Activated CD4-positive, CD25-positive, alpha-beta regulatory T cell treated with anti-CD3 and anti-CD28 coated beads, Interleukin-2, amount 50 U/mL, for 24 hours (primary cell): ENCODE data around the gene DHCR24.
"Not testable (repeated sequence)": the region's sequence is repeated elsewhere in the genome, so short reads cannot be mapped to it uniquely, and the experiment has no call there.

Experiments
- ATAC-seq, 2 donors: fragments of 150-1000 bp; cut with Tn5 transposase; one replicate each; pipeline ENCODE4 v1.10.0; 2021; ENCODE audit warnings: mild to moderate bottlenecking in 1 of 2, moderate library complexity in 1 of 2

DHCR24 gene, protein sequence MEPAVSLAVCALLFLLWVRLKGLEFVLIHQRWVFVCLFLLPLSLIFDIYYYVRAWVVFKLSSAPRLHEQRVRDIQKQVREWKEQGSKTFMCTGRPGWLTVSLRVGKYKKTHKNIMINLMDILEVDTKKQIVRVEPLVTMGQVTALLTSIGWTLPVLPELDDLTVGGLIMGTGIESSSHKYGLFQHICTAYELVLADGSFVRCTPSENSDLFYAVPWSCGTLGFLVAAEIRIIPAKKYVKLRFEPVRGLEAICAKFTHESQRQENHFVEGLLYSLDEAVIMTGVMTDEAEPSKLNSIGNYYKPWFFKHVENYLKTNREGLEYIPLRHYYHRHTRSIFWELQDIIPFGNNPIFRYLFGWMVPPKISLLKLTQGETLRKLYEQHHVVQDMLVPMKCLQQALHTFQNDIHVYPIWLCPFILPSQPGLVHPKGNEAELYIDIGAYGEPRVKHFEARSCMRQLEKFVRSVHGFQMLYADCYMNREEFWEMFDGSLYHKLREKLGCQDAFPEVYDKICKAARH

DNA sequence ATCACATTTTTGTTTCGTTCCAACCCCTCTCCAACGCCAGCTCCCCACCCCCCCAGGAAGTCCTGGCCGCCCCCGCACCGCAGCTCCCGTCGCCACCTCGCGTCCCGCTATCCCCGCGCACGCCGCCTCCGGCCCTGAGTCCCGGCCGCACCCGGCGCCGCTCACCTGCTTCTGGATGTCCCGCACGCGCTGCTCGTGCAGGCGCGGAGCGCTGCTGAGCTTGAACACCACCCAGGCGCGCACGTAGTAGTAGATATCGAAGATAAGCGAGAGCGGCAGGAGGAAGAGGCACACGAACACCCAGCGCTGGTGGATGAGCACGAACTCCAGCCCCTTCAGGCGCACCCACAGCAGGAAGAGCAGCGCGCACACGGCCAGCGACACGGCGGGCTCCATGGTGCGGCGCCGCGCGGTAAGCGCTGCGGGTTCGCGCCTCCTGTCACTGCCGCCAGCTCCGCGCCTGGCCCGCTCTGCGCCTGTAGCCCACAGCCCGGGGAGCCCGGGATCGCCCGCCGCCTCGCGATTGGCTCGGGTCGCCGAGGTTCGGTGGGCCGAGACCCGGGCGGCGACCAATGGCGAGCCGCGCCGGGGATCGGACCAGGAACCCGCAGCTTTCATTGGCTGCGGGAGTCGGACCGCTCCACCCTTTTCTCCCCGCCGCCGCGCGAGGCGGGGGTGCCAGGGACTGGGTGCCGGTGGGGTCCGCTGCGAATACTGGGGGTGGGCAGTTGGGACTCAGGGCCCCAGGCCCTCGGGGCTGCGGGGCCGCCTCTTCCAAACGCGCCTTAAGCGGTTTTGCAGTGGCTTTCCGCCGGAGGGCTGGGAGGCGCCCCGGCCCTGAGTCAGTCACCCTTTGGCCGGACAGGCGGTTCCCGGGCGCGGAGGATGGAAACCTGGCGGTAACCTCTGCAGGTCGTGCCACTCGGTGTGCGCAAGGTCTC is at the start of gene DHCR24:
TSS of gene DHCR24 (minus strand) at position 472 of the 941 bp plus-strand sequence. CDS start at position 396, 76 bp downstream.
- ATAC-seq: peak; percentile 94

DNA sequence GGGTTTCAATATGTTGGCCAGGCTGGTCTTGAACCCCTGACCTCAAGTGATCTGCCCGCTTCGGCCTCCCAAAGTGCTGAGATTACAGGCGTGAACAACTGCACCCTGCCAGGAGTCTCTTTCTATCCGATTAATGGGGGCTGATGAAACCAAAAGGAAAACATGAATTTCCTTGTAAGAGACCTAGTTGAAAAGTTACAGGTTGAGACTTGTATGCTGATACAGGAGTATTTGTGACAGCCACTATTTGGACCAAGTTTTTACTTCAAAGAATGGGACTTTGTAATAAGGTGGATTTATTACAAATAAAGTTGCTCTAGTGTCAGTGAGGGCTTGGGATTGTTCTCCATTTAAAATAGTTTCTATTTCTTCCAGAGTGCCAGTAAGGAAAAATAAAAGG is 49.8 kb upstream of the DHCR24 start:
- ATAC-seq: no peak

DNA sequence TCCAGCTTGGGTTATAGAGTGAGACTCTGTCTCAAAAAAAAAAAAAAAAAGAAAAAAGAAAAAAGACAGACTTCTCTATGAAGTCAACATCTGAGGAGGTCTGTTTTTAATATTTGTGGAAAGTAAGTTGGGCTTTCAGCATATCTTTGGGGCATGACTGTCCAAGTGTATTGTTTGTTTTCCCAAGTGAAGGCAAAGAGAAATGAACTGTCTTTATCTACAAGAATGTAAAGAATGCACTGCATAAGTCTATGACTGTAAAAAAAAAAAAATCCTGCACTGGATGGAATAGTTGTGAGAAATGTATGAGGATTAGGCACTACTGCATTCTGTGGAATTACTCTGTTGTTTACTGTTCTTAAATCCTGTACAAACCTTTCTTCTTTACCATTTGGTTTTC is 47.9 kb upstream of the DHCR24 start:
- no peak for ATAC-seq

DNA sequence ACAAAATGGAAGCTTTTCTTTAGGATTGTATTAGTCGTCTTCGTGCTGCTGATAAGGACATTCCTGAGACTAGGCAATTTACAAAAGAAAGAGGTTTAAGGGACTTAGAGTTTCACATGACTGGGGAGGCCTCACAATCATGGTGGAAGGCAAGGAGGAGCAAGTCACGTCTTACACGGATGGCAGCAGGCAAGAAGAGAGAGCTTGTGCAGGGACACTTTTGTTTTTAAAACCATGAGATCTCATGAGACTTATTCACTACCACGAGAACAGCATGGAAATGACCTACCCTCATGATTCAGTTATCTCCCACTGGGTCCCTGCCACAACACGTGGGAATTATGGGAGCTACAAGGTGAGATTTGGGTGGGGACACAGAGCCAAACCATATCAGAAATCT is 47.1 kb upstream of the DHCR24 start:
- not testable (repeated sequence) for ATAC-seq

DNA sequence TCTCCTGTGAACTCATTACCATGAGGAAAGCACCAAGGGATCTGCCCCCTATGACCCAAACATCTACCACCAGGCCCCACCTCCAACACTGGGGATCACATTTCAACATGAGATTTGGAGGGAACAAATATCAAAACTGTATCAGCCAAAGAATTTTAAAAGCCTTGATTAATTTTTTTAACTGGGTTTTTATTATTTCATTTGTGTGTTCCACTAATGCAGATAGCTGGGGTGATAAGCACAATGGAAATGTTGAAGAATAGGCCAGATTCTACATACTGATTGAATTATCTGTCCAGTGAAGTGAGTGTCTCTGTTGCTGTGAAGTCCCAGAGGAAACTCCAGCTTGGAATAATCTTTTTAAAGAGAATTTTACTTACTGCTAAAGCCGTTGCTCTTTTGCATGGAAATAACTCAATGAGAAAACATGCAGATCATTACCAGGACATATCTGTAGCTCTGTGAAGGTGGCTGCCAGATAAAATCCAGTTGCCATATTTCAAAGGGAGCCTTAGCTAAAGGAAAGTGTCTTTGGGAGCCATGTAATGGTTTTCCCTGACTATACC is 44.4 kb upstream of the DHCR24 start:
- no peak for ATAC-seq

DNA sequence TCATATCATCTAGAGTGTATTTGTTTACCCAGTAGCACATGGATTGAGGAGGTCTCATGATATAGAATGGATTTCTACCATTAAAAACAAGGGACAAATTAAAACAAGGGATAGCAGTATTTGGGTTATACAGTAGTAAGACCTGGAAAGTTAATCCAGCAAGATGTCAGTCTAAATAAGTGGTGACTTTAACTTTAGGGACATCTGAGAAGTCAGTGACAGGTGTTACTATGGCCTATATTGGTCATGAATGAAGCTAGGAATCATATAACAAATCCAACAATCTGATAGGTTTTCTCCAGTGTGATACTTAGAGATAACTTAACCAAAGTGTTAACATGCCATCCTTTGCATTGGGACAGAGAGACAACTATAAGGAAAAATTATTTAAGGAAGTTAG is 42.7 kb upstream of the DHCR24 start:
- no peak for ATAC-seq

DNA sequence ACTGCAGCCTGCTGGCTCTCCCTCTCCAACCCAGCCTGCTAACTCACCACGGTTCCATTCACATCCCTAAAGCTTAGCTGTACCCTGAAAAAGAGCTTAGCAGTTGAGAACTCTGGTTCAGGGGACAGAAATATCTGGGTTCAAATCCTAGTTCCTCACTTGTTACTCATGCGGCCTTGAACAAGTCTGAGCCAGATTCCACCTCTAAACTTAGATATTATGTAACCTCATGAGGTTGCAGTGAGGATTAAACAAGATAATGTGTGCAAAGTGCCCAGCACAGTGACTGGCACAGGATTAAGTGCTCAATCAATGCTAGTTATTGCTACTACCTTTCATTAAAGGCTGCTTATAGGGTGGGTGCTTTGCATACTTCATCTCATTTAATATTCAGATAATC is 41.3 kb upstream of the DHCR24 start:
- ATAC-seq: no peak

DNA sequence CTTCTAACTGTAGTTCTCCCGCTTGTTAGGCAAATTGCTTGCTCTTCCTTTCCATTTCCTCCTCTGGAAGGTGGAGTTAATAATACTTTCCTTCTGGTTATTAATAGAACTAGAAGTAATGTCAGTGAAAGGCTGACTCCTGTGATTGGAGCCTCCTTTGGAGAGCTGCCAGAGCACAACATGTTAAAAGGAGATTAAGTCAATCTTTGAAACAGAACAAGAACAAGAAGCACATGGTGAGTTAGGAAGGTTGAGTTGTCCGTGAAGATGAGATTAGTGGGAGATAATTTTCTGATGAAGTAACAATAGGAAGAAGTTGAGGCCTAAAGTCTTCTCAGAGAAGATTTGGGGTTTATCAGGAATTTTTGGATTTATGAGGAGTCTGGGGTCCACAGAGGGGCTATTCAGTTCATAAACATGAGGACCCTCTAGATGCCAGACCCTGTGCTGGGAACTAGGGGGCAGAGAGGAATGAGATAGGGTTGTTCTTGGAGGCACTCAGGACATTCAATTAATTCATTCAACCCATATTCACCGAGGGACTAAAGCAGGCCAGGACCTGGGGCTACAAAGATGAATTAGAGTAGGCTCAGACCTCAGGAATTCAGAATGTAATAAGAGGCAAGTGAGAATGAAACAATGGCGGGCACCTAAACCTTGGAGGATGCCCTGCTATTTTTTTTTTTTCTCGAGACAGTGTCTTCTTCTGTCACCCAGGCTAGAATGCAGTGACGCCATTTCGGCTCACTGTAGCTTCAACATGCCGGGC is 40.7 kb upstream of the DHCR24 start:
- no peak for ATAC-seq

DNA sequence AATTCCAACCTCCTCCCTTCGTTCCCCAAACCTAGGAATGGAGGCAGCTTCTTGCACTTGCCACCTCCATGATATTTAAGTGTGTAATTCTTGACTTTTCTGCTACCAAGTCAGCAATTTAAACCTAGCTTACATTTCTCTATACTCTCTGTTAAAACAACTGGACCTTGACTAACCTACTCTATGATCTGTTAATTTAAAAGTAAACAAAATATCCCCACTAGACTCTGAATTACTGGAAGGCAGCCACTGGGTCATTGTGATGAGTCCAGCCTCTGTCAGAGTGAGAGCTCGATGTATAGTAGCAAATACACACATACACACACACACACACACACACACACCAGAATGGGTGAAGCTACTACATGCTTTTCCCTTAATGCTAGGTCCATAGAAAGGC is 40.0 kb upstream of the DHCR24 start:
- no peak for ATAC-seq

DNA sequence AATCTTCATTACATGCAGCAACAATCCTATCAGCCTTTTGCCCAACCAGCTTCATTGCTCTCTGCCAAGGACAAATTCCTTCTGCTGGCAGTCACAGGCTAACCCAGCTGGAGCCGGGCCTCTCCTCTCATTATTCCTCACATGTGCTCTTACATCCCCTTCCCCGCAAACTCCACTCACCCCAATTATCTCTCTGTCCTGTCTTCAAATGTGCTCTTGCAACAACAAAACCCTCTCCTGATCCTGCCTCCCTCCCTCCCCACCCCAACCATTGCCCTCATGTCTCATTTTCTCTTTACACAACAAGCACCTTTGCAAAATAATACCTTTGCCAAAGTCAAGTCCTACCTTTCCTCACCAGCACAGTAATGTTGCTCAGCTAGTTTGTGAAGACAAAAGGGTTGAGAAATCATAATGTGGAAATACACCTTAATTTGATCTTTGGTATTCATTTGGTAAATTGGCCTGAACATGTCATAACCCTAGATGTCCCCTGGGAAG is 36.0 kb upstream of the DHCR24 start:
- no peak for ATAC-seq

DNA sequence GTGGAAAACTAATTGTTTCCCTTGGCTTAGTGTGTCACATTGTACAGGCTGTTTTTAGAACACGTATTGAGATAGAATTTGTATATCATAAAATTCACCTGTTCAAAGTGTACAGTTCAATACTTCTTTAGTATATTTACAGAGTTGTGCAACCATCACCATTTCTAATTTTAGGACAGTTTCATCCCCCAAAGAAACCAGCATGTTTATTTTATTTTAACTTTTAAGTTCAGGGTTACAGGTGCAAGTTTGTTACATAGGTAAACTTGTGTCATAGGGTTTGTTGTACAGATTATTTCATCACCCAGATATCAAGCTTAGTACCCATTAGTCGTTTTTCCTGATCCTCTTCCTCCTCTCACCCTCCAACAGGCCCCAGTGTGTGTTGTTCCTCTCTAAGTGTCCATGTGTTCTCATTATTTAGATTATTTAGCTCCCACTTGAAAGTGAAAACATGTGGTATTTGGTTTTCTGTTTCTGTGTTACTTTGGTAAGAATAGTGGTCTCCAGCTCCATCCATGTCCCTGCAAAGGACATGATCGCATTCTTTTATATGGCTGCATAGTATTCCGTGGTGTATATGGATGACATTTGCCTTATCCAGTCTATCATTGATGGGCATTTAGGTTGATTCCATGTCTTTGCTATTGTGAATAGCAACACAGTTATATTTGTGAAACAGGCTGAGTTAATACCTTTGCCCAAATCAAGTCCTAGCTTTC is 35.2 kb upstream of the DHCR24 start:
- no peak for ATAC-seq

DNA sequence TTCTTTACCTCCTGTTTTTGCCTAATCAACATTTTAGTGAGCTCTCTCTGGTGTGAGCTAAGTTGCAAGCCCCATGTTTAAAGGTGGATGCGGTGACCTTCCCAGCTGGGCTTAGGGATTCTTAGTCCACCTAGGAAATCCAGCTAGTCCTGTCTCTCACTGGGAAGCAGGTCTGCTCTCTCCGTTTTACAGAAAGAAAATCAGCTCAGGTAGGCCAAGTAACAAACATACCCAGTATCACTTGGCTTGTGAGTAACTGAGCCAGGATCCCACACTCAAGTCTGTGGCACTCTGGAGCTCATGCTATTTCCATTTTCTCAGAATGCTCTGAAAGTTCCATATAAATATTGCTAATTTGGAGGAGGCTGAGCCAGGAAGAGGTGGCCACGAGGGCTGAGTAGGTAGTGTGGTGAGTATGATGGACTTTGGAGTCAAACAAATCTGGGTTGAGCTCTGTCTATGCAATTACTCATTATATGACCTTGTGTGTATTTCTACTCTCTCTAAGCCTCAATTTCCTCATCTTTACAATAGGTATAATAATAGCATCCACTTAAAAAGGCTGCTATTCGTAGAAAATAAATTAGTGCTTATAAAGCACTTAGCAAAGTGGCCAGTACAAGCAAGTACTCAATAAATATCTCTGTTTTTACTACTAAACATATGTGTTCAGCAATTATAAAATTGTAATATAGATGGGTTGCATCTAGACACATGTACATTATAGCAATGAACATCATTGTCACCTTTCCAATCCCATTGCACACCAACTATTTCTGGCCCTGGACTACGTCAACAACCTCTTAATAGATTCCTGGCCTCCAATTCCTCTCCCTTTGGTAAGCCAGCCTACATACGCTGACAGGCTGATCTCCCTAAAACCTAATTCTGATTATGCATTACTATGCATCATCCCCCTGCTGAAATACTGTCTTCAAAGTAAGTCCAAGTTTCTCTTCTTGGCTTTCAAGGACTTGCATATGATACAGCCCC is 32.7 kb upstream of the DHCR24 start:
- no peak for ATAC-seq

DNA sequence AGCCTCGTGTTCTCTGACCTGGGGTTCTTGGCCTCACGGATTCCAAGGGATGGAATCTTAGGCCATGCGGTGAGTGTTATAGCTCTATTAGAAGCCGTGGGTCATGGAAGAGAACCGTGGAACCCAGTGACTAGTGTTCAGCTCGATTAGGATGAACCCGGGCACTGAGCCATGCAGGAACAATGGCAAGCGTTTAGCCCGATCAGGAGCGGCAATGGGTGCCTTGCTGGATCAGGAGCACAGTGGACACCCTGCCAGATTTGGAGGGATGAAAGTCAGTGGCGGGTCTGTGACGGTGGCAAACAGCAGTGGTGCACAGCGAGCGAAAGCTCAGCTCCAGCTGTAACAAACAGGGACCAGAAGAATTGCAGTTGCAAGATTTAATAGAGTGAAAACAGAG is 24.1 kb upstream of the DHCR24 start:
- not testable (repeated sequence) for ATAC-seq

DNA sequence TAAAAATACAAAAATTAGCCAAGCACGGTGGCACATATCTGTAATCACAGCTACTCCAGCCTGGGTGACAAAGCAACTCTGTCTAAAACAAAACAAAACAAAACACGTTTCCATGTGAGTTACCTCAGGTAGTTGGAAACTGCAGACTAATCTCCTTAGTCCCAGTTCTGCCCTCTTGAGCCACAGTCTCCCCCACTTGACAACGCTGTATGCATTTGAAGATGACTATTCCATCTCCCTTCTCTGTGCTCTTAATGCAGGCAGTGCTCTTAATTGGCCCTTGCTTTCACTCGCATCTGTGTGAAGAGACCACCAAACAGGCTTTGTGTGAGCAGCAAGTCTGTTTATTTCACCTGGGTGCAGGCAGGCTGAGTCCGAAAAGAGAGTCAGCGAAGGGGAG is 19.6 kb upstream of the DHCR24 start:
- ATAC-seq: no peak

DNA sequence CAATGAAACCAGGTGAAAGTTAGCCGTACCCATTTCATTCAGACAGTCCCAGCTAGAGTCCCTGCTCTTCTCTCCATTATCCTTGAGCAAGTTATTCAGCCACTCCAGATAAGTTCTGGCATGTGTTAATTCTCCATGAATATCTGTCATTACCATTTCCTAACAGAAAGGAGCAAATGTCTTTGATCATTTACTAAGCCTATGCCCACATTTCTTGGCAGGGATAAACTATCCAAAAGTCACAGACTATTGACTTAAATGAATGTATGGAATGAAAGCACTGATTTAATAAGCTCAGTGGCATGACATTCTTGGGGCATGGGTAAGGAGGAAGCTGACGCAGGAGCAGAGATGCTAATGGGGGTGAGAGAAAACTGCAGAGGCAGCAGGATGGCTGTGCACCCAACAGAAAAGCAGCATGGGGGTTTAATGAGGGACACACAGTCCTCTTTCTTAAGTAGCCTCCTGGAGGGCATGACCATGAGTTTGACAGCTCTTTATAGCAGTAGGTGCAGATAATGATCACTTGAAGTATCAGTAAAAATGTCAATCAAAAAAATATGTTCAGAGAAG is 17.6 kb upstream of the DHCR24 start:
- no peak for ATAC-seq

DNA sequence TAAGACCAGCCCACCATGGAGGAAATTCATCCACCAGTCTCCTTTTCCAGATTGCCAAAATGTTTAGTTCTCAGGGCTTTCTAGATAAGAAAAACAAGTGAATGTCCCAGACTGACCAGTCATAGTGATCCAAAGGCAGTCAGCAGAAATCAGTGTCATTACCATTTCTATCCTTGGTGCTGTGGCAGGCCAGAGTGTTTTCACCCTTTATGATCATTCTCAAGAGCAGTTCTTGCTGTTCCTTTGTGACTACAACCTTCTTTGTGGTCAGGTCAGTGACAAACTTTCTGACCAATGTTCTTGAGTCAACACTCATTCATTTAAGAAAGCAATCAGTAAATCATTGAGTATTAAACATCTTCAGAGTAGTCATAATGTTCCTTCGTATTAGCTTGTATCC is 7.3 kb upstream of the DHCR24 start:
- no peak for ATAC-seq

DNA sequence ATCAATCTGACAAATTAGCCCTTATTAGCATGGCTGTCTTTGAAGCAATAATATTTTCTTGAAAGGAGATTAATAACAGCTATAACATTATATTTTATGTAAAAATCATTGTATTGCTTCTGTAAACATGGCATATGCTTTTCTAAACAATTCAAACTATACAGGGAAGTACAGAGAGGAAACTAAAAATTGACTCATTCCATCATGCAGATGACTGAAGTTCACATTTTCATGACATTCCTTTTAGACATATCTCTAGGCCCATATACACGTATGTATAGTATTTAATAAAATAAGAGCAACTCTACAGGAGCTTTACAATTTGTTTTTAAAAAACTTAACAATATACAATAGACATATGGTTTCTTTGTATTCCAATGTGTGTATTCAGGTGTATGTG is 5.6 kb upstream of the DHCR24 start:
- no peak for ATAC-seq

DNA sequence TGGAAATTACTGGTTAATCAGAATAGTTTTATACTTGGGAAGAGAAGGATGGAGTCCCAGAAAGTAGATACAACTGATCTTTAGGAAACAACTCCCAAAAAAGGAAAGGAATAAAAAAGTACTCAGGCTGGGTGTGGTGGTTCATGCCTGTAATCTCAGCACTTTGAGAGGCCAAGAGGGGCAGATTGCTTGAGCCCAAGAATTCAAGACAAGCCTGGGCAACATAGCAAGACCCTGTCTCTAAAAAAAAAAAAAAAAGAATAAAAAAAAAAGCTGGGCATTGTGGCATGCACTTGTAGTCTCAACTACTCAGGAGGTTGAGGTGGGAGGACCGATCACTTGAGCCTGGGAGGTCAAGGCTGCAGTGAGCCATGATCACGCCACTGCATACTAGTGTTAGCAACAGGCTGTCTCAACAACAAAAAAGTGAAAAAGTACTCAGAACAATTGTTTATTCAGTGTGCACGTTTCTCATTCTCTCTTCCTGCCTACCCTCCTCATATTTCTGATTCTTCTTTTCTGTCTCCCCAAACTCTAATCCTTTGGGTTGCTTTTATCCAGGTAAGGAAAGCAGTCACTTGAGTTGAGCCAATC is 2.2 kb upstream of the DHCR24 start:
- no peak for ATAC-seq

DNA sequence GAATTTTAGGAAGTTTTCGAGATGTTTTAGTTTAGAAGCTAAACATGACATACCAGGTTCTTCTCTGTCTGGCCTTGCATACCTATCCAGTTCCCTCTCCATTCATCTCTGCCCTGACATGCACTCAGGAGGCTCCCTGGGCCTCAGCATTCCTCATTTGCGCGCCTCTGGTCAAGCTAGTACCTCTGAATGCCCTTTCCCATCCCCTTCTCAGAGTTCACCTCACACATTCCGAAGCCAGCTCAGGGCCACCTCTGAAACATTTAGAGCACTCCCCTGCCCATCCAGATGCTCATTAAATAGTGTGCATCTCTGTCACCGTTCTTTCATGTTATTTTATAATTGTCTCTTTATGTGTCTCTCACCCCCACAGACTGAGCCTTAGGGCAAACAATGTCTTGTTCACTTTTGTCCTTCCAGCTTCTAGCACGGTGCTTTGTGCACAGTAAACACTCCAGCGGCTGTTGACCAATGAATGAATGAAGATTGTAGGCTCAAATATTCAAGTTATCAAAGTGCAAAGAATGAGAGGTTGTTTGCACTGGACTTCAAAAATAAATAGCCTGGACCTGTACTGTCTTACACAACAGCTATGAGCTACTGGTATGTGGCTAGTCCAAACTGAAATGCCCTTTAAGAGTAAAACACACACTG is 1.2 kb upstream of the DHCR24 start:
- no peak for ATAC-seq
